ENCODE measurements around the gene PRKCH. TPM values are rescaled to one million over a fixed set of nuclear protein-coding genes. Genes with fewer than 3 reads are reported as not detected.

PRKCH gene
- total and polyA plus RNA-seq, 2 of the 13 experiments (the other 11 are each of a cell fraction or from before 2014, with no cell fraction given): 0.48 to 1.3 TPM

DNA sequence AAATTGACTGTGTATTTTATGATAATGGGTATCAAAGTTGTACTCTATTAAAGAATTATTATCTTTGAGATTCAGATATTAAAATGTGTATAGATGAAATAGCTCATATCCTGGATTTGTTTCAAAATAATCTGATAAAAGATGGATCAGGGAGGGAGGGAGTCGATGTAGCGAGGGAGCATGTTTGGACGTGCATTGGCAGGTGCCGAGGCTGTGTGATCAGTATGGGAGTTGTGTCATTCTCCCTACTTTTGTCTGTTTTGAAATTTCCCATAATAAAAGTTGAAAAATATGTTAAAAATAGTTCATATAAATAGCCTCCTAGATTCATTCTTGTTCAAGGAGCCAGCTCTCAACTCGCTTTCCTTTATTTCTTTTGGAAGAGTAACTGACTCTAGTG is 202.4 kb downstream of the PRKCH start:
- Histone ChIP-seq H3K36me3 (replicated peaks in 1 of 2; ENCODE audit: control insufficient read depth in 1 of 2, insufficient read depth in 2 of 2, low read length in 2 of 2) (no peaks in the 10 kb centered on the region), H3K79me2 (ENCODE audit: insufficient read depth, low read length) (no peaks in the 10 kb centered on the region), H3K27me3 (ENCODE audit: control insufficient read depth in 1 of 2, insufficient read depth in 2 of 2, low read length in 2 of 2) (no peaks in the 10 kb centered on the region), H3K27ac (ENCODE audit: extremely low read length, insufficient read depth, low read length) (peak overlapping the region; percentile 64), H3K4me1 (ENCODE audit: insufficient read depth, low read length) (peaks cover 75% of the 10 kb centered on the region), H2AFZ (ENCODE audit: low read length) (no peak overlapping the region), H3K4me2 (ENCODE audit: low read depth, low read length) (0 out of 2 replicates have a peak overlapping the region, but pooled peaks have one; percentile 30), H4K20me1 (ENCODE audit: insufficient read depth, low read length) (no peaks in the 10 kb centered on the region), H3K9ac (ENCODE audit: insufficient read depth, low read depth, low read length) (no peak overlapping the region), H3K9me3 (ENCODE audit: low read length) (no peaks in the 10 kb centered on the region), H3K4me3 (replicated peaks in 1 of 3; ENCODE audit: insufficient read depth in 1 of 3, low read depth in 2 of 3, low read length in 3 of 3) (no peak overlapping the region)
- WGBS (ENCODE audit: low lambda C conversion rate): 76% methylated on average over 5 of the region's 5 CpGs
- FAIRE-seq (no peak), DNase-seq (ENCODE audit: low spot score) (no peak), ATAC-seq (no peak)
- BruUV-seq (replicated peaks): no TSS peak
- POLR2A ChIA-PET: interaction anchor here (0.9 to 6.4 kb wide), 6 partner anchors 14 to 191 kb away, joined by 3 to 60 read pairs (median 6); no protein-coding TSS in a partner anchor
- intact Hi-C loops (cut with micrococcal nuclease; ENCODE audit: unreplicated experiment) (no loop called here), in situ Hi-C loops (cut with HindIII; ENCODE audit: extremely low pct_ligation_motif_present, low pct_unique_long_range_greater_than_20kb) (no loop called here)
- no peak for TF ChIP-seq JARID2 (CRISPR knock-in tag; IDR thresholded peaks at IDR 0.05; ENCODE audit: insufficient replicate concordance)
- CTCF ChIA-PET (ENCODE audit: low intra/inter-chr PET ratio, low total read pairs): no interaction called here

DNA sequence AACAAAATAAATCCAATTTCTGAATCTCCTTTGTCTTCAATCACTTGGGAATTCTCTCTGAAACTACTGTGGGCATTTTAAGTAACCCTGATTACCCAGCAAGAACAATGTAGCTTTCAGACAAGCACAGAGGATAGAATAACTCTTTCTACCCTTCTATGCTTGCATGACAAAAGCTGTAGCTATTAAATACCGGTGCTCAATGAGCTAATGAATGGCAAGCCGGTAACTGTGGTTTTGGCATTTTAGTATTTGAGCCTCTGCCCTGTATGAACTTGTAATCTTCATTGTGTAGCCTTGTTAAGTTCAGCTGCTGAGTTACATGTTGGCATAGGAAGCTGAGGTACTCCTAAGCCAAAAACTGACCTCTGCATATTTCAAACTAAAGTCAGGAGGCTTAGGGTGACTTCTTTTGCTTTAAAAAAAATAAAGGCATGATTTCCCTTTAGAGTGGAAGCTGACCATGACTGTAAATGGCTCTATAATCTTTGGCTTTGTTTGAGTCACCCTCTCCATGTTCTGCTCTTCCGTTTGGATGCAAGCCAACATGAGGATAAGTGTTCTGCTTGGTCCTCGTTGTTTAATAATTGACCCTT is 202.9 kb downstream of the PRKCH start:
- H3K9ac ChIP-seq (ENCODE audit: insufficient read depth, low read depth, low read length): peak overlapping the region; percentile 30; the same call in 1 of the 2 replicates
- TF ChIP-seq, protein P1, sequence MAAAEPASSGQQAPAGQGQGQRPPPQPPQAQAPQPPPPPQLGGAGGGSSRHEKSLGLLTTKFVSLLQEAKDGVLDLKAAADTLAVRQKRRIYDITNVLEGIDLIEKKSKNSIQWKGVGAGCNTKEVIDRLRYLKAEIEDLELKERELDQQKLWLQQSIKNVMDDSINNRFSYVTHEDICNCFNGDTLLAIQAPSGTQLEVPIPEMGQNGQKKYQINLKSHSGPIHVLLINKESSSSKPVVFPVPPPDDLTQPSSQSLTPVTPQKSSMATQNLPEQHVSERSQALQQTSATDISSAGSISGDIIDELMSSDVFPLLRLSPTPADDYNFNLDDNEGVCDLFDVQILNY (CRISPR knock-in tag; conservative IDR thresholded peaks at IDR 0.05): no peak
- TF ChIP-seq ZNF350 (CRISPR knock-in tag; IDR thresholded peaks at IDR 0.05; ENCODE audit: borderline replicate concordance, low read depth): no peak
- TF ChIP-seq, protein P2, sequence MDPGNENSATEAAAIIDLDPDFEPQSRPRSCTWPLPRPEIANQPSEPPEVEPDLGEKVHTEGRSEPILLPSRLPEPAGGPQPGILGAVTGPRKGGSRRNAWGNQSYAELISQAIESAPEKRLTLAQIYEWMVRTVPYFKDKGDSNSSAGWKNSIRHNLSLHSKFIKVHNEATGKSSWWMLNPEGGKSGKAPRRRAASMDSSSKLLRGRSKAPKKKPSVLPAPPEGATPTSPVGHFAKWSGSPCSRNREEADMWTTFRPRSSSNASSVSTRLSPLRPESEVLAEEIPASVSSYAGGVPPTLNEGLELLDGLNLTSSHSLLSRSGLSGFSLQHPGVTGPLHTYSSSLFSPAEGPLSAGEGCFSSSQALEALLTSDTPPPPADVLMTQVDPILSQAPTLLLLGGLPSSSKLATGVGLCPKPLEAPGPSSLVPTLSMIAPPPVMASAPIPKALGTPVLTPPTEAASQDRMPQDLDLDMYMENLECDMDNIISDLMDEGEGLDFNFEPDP (CRISPR knock-in tag; conservative IDR thresholded peaks at IDR 0.05): no peak
- no peak for TF ChIP-seq ZNF510 (CRISPR knock-in tag; IDR thresholded peaks at IDR 0.05; ENCODE audit: low read depth)
- TF ChIP-seq ZNF878 (CRISPR knock-in tag; IDR thresholded peaks at IDR 0.05): peak; percentile 39; the same call in 1 of the 2 replicates
- TF ChIP-seq, protein P3, sequence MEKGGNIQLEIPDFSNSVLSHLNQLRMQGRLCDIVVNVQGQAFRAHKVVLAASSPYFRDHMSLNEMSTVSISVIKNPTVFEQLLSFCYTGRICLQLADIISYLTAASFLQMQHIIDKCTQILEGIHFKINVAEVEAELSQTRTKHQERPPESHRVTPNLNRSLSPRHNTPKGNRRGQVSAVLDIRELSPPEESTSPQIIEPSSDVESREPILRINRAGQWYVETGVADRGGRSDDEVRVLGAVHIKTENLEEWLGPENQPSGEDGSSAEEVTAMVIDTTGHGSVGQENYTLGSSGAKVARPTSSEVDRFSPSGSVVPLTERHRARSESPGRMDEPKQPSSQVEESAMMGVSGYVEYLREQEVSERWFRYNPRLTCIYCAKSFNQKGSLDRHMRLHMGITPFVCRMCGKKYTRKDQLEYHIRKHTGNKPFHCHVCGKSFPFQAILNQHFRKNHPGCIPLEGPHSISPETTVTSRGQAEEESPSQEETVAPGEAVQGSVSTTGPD (CRISPR knock-in tag; IDR thresholded peaks at IDR 0.05): no peak
- TF ChIP-seq SYNCRIP (IDR thresholded peaks at IDR 0.05; ENCODE audit: insufficient read depth, low read depth, low read length): no peak
- no peak for TF ChIP-seq ZNF552 (CRISPR knock-in tag; IDR thresholded peaks at IDR 0.05; ENCODE audit: borderline replicate concordance)
- TF ChIP-seq, protein P4, sequence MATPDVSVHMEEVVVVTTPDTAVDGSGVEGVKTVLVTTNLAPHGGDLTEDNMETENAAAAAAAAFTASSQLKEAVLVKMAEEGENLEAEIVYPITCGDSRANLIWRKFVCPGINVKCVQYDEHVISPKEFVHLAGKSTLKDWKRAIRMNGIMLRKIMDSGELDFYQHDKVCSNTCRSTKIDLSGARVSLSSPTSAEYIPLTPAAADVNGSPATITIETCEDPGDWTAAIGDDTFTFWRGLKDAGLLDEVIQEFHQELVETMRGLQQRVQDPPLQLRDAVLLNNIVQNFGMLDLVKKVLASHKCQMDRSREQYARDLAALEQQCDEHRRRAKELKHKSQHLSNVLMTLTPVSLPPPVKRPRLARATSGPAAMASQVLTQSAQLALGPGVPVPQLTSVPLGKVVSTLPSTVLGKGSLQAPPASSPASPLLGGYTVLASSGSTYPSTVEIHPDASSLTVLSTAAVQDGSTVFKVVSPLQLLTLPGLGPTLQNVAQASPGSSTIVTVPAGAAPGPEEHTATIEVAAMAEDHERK (CRISPR knock-in tag; IDR thresholded peaks at IDR 0.05; ENCODE audit: low read depth): no peak
- no peak for TF ChIP-seq ZNF577 (CRISPR knock-in tag; IDR thresholded peaks at IDR 0.05; ENCODE audit: borderline replicate concordance, low read depth)
- TF ChIP-seq ZNF709 (CRISPR knock-in tag; IDR thresholded peaks at IDR 0.05): no peak

More for the DNA sequence above, 202.9 kb downstream of the PRKCH start:
- peaks cover 72% of the 10 kb centered on the region for H3K4me1 ChIP-seq (ENCODE audit: insufficient read depth, low read length)
- H3K9me3 ChIP-seq (ENCODE audit: low read length): no peaks in the 10 kb centered on the region
- no peak overlapping the region for H2AFZ ChIP-seq (ENCODE audit: low read length)
- CTCF ChIA-PET (ENCODE audit: low intra/inter-chr PET ratio, low total read pairs): no interaction called here
- peak; percentile 51 for ATAC-seq
- no TSS peak for BruUV-seq (replicated peaks)
- H3K36me3 ChIP-seq (replicated peaks in 1 of 2; ENCODE audit: control insufficient read depth in 1 of 2, insufficient read depth in 2 of 2, low read length in 2 of 2): no peaks in the 10 kb centered on the region
- H3K4me3 ChIP-seq (replicated peaks in 1 of 3; ENCODE audit: insufficient read depth in 1 of 3, low read depth in 2 of 3, low read length in 3 of 3): no peak overlapping the region; a peak in 1 of 6 replicates
- H3K27ac ChIP-seq (ENCODE audit: extremely low read length, insufficient read depth, low read length): peak overlapping the region; percentile 64
- no peaks in the 10 kb centered on the region for H3K27me3 ChIP-seq (ENCODE audit: control insufficient read depth in 1 of 2, insufficient read depth in 2 of 2, low read length in 2 of 2)
- peak; percentile 84 for DNase-seq (ENCODE audit: low spot score)
- FAIRE-seq: peak; percentile 60
- POLR2A ChIA-PET: interaction anchor here (0.7 to 6.4 kb wide), 8 partner anchors 13 to 239 kb away, joined by 3 to 60 read pairs (median 5); no protein-coding TSS in a partner anchor
- no peaks in the 10 kb centered on the region for H4K20me1 ChIP-seq (ENCODE audit: insufficient read depth, low read length)
- H3K79me2 ChIP-seq (ENCODE audit: insufficient read depth, low read length): no peaks in the 10 kb centered on the region
- H3K4me2 ChIP-seq (ENCODE audit: low read depth, low read length): peak overlapping the region; percentile 30
- in situ Hi-C loops (cut with HindIII; ENCODE audit: extremely low pct_ligation_motif_present, low pct_unique_long_range_greater_than_20kb) (no loop called here), intact Hi-C loops (cut with micrococcal nuclease; ENCODE audit: unreplicated experiment) (no loop called here)
- 10% methylated on average over 4 of the region's 4 CpGs for WGBS (ENCODE audit: low lambda C conversion rate)
